SK-N-SH treated with all-trans-retinoic acid at 6 μM for 48 hours (cell line): Measurements from ENCODE around the gene OR56B1.

Experiments used
- ATAC-seq: fragments of 200-7000 bp; cut with Tn5 transposase; 3 replicates; pipeline ENCODE4 v1.9.1; 2020; ENCODE audit warnings: mild to moderate bottlenecking, moderate library complexity
- ARNTL ChIP-seq: fragments of 450-650 bp; formaldehyde crosslinking; IDR thresholded peaks from 2 replicates; pipeline ENCODE4 v1.5.0; 2020; ENCODE audit warnings: low read depth, mild to moderate bottlenecking, moderate library complexity, borderline replicate concordance
- BACH2 ChIP-seq: fragments of 250-450 bp; sonication (Bioruptor Pico); IDR thresholded peaks from 2 replicates; pipeline ENCODE4 v1.9.0; 2021; ENCODE audit warnings: mild to moderate bottlenecking, borderline replicate concordance
- CSDC2 ChIP-seq: fragments of 250-450 bp; sonication (Bioruptor Pico); IDR thresholded peaks from 2 replicates; pipeline ENCODE4 v1.5.0; 2020; ENCODE audit warnings: mild to moderate bottlenecking, moderate library complexity
- ESRRG ChIP-seq: fragments of 250-450 bp; sonication (Bioruptor Pico); IDR thresholded peaks from 2 replicates; pipeline ENCODE4 v1.6.1; 2021; ENCODE audit warnings: mild to moderate bottlenecking
- GLIS3 ChIP-seq: fragments of 250-450 bp; sonication (Bioruptor Pico); IDR thresholded peaks from 2 replicates; pipeline ENCODE4 v1.5.0; 2020; ENCODE audit warnings: mild to moderate bottlenecking, moderate library complexity
- OSR1 ChIP-seq: fragments of 250-450 bp; sonication (Bioruptor Pico); IDR thresholded peaks from 2 replicates; pipeline ENCODE4 v1.8.0; 2022; ENCODE audit warnings: moderate library complexity, mild to moderate bottlenecking, inconsistent platforms
- PPARA ChIP-seq: fragments of 250-450 bp; sonication (Bioruptor Pico); IDR thresholded peaks from 2 replicates; pipeline ENCODE4 v1.5.0; 2020; ENCODE audit warnings: mild to moderate bottlenecking, borderline replicate concordance
- RARB ChIP-seq: fragments of 250-450 bp; sonication (Bioruptor Pico); IDR thresholded peaks from 2 replicates; pipeline ENCODE4 v1.8.0; 2021; ENCODE audit warnings: mild to moderate bottlenecking, moderate library complexity
- SNAI2 ChIP-seq: fragments of 250-450 bp; sonication (Bioruptor Pico); IDR thresholded peaks from 2 replicates; pipeline ENCODE4 v1.5.0; 2020; ENCODE audit warnings: mild to moderate bottlenecking, moderate library complexity
- TCF4 ChIP-seq: fragments of 250-450 bp; sonication (Bioruptor Pico); IDR thresholded peaks from 2 replicates; pipeline ENCODE4 v1.8.0; 2021; ENCODE audit warnings: mild to moderate bottlenecking, moderate library complexity, borderline replicate concordance
- TOX ChIP-seq: fragments of 250-450 bp; sonication (Bioruptor Pico); IDR thresholded peaks from 2 replicates; pipeline ENCODE4 v1.8.0; 2021; ENCODE audit warnings: mild to moderate bottlenecking, moderate library complexity, borderline replicate concordance
- ZC3H10 ChIP-seq: fragments of 250-450 bp; sonication (Bioruptor Pico); IDR thresholded peaks from 2 replicates; pipeline ENCODE4 v1.5.1; 2021; ENCODE audit warnings: mild to moderate bottlenecking, moderate library complexity
- ZFP3 ChIP-seq: fragments of 250-450 bp; sonication (Bioruptor Pico); IDR thresholded peaks from 2 replicates; pipeline ENCODE4 v1.5.0; 2020; ENCODE audit warnings: mild to moderate bottlenecking, moderate library complexity
- ZNF565 ChIP-seq: fragments of 450-650 bp; formaldehyde crosslinking; conservative IDR thresholded peaks from 2 replicates; pipeline ENCODE4 v1.5.0; 2020; ENCODE audit warnings: low read depth, mild to moderate bottlenecking, moderate library complexity
- ZNF70 ChIP-seq: fragments of 450-650 bp; formaldehyde crosslinking; IDR thresholded peaks from 2 replicates; pipeline ENCODE4 v1.5.0; 2020; ENCODE audit warnings: mild to moderate bottlenecking, moderate library complexity
- ZNF8 ChIP-seq: fragments of 450-650 bp; formaldehyde crosslinking; IDR thresholded peaks from 2 replicates; pipeline ENCODE4 v1.5.0; 2020; ENCODE audit warnings: mild to moderate bottlenecking, moderate library complexity
- TF ChIP-seq, protein P1 (sequence below): fragments of 250-450 bp; sonication (Bioruptor Pico); IDR thresholded peaks from 2 replicates; pipeline ENCODE4 v1.5.1; 2021; ENCODE audit warnings: mild to moderate bottlenecking, moderate library complexity
- TF ChIP-seq, protein P2 (sequence below): fragments of 250-450 bp; sonication (Bioruptor Pico); IDR thresholded peaks from 2 replicates; pipeline ENCODE4 v1.5.0; 2020; ENCODE audit warnings: mild to moderate bottlenecking, moderate library complexity
- TF ChIP-seq, protein P3 (sequence below): fragments of 250-450 bp; sonication (Bioruptor Pico); IDR thresholded peaks from 2 replicates; pipeline ENCODE4 v1.8.0; 2021; ENCODE audit warnings: low read depth, mild to moderate bottlenecking, moderate library complexity, borderline replicate concordance
- TF ChIP-seq, protein P4 (sequence below): fragments of 250-450 bp; sonication (Bioruptor Pico); IDR thresholded peaks from 2 replicates; pipeline ENCODE4 v1.8.0; 2020; ENCODE audit warnings: mild to moderate bottlenecking, moderate library complexity, borderline replicate concordance
- TF ChIP-seq, protein P5 (sequence below): fragments of 250-450 bp; sonication (Bioruptor Pico); IDR thresholded peaks from 2 replicates; pipeline ENCODE4 v1.5.1; 2020; ENCODE audit warnings: low read depth, mild to moderate bottlenecking, moderate library complexity

The OR56B1 gene

DNA sequence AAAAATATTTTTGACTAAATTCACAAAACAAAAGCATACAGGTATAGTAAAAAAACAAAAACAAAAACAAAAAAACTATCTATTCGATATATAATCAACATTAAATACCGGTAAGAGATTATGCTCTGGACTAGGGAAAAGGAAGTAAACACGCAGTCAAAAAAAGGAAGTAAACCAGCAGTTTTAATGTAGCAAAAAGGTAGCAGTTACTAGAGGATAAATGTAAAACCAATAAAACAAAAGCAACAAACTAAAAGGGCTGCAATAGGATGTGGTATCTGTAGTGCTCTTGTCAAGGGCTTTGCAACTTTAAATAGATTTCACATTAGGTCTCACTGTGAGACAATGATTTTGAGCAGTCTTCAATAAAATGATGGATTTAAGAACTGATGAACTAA is 44.3 kb upstream of the OR56B1 start:
- no peak for TF ChIP-seq ZFP3
- no peak for TF ChIP-seq PPARA (CRISPR knock-in tag)
- no peak for TF ChIP-seq RARB (CRISPR knock-in tag)
- TF ChIP-seq, protein P1, sequence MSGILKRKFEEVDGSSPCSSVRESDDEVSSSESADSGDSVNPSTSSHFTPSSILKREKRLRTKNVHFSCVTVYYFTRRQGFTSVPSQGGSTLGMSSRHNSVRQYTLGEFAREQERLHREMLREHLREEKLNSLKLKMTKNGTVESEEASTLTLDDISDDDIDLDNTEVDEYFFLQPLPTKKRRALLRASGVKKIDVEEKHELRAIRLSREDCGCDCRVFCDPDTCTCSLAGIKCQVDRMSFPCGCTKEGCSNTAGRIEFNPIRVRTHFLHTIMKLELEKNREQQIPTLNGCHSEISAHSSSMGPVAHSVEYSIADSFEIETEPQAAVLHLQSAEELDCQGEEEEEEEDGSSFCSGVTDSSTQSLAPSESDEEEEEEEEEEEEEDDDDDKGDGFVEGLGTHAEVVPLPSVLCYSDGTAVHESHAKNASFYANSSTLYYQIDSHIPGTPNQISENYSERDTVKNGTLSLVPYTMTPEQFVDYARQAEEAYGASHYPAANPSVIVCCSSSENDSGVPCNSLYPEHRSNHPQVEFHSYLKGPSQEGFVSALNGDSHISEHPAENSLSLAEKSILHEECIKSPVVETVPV (CRISPR knock-in tag) = no peak
- TF ChIP-seq, protein P2, sequence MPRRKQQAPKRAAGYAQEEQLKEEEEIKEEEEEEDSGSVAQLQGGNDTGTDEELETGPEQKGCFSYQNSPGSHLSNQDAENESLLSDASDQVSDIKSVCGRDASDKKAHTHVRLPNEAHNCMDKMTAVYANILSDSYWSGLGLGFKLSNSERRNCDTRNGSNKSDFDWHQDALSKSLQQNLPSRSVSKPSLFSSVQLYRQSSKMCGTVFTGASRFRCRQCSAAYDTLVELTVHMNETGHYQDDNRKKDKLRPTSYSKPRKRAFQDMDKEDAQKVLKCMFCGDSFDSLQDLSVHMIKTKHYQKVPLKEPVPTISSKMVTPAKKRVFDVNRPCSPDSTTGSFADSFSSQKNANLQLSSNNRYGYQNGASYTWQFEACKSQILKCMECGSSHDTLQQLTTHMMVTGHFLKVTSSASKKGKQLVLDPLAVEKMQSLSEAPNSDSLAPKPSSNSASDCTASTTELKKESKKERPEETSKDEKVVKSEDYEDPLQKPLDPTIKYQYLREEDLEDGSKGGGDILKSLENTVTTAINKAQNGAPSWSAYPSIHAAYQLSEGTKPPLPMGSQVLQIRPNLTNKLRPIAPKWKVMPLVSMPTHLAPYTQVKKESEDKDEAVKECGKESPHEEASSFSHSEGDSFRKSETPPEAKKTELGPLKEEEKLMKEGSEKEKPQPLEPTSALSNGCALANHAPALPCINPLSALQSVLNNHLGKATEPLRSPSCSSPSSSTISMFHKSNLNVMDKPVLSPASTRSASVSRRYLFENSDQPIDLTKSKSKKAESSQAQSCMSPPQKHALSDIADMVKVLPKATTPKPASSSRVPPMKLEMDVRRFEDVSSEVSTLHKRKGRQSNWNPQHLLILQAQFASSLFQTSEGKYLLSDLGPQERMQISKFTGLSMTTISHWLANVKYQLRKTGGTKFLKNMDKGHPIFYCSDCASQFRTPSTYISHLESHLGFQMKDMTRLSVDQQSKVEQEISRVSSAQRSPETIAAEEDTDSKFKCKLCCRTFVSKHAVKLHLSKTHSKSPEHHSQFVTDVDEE (CRISPR knock-in tag) = no peak
- TF ChIP-seq, protein P3, sequence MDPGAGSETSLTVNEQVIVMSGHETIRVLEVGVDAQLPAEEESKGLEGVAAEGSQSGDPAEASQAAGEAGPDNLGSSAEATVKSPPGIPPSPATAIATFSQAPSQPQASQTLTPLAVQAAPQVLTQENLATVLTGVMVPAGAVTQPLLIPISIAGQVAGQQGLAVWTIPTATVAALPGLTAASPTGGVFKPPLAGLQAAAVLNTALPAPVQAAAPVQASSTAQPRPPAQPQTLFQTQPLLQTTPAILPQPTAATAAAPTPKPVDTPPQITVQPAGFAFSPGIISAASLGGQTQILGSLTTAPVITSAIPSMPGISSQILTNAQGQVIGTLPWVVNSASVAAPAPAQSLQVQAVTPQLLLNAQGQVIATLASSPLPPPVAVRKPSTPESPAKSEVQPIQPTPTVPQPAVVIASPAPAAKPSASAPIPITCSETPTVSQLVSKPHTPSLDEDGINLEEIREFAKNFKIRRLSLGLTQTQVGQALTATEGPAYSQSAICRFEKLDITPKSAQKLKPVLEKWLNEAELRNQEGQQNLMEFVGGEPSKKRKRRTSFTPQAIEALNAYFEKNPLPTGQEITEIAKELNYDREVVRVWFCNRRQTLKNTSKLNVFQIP (CRISPR knock-in tag) = no peak
- no peak for TF ChIP-seq TOX (CRISPR knock-in tag)
- TF ChIP-seq ZNF70 (CRISPR knock-in tag) = no peak
- TF ChIP-seq, protein P4, sequence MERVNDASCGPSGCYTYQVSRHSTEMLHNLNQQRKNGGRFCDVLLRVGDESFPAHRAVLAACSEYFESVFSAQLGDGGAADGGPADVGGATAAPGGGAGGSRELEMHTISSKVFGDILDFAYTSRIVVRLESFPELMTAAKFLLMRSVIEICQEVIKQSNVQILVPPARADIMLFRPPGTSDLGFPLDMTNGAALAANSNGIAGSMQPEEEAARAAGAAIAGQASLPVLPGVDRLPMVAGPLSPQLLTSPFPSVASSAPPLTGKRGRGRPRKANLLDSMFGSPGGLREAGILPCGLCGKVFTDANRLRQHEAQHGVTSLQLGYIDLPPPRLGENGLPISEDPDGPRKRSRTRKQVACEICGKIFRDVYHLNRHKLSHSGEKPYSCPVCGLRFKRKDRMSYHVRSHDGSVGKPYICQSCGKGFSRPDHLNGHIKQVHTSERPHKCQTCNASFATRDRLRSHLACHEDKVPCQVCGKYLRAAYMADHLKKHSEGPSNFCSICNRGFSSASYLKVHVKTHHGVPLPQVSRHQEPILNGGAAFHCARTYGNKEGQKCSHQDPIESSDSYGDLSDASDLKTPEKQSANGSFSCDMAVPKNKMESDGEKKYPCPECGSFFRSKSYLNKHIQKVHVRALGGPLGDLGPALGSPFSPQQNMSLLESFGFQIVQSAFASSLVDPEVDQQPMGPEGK = no peak
- TF ChIP-seq SNAI2 (CRISPR knock-in tag) = no peak
- TF ChIP-seq ZC3H10 (CRISPR knock-in tag) = no peak
- no peak for TF ChIP-seq ARNTL (CRISPR knock-in tag)
- no peak for TF ChIP-seq TCF4
- TF ChIP-seq ZNF8 (CRISPR knock-in tag) = no peak
- no peak for TF ChIP-seq CSDC2 (CRISPR knock-in tag)
- TF ChIP-seq, all 23 proteins: peak for 0
- no peak for ATAC-seq

DNA sequence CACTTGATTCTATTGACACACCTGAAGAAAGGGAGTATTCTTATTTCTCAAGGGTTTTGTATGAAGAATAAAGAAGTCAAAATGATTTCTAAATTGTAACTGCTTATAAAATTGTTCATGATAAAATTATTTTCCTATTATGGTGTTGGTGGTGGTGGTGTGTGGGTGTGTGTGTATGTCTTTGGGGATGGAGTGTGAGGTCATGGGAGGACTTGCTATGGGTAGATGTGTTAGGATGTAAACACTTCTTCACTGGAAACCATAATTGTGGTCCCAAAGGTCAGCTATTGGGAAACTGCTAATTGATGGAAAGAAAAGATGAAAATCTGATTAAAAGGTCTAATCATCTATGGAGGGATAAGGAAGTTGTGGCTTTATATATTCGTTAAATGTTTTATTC is 41.6 kb upstream of the OR56B1 start:
- ATAC-seq = no peak
- TF ChIP-seq ZFP3 (no peak), ZNF70 (CRISPR knock-in tag) (no peak), ZNF565 (CRISPR knock-in tag) (no peak), ZC3H10 (CRISPR knock-in tag) (no peak), CSDC2 (CRISPR knock-in tag) (no peak), GLIS3 (CRISPR knock-in tag) (no peak), SNAI2 (CRISPR knock-in tag) (no peak), OSR1 (CRISPR knock-in tag) (no peak), BACH2 (CRISPR knock-in tag) (no peak), ESRRG (no peak), TOX (CRISPR knock-in tag) (no peak)
- TF ChIP-seq, protein P5, sequence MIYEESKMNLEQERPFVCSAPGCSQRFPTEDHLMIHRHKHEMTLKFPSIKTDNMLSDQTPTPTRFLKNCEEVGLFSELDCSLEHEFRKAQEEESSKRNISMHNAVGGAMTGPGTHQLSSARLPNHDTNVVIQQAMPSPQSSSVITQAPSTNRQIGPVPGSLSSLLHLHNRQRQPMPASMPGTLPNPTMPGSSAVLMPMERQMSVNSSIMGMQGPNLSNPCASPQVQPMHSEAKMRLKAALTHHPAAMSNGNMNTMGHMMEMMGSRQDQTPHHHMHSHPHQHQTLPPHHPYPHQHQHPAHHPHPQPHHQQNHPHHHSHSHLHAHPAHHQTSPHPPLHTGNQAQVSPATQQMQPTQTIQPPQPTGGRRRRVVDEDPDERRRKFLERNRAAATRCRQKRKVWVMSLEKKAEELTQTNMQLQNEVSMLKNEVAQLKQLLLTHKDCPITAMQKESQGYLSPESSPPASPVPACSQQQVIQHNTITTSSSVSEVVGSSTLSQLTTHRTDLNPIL (CRISPR knock-in tag) = no peak
- TF ChIP-seq, protein P1 (CRISPR knock-in tag) = no peak
- TF ChIP-seq, protein P4 = no peak
- TF ChIP-seq, protein P3 (CRISPR knock-in tag) = no peak
- TF ChIP-seq, protein P2 (CRISPR knock-in tag) = no peak
